H9 (cell line): Measurements from ENCODE around the gene S100A2. TPM values are rescaled to one million over a fixed set of nuclear protein-coding genes. Genes with fewer than 3 reads are reported as not detected.

Source experiments
- DNase-seq: peaks from one replicate; pipeline ENCODE4 v3.0.0-alpha.2; 2017
- H2AFZ ChIP-seq: one replicate; pipeline ENCODE4 v1.6.1; 2013; ENCODE audit warnings: mild to moderate bottlenecking, low read length, control low read depth, moderate library complexity
- H2AK5ac ChIP-seq: 2 replicates; pipeline ENCODE4 v1.6.1; 2013; ENCODE audit warnings: low read length, control low read depth, mixed read lengths; ENCODE audit not compliant: insufficient read length
- H2BK120ac ChIP-seq: one replicate; pipeline ENCODE4 v1.6.1; 2013; ENCODE audit warnings: low read depth, mild to moderate bottlenecking, low read length, control low read depth, inconsistent platforms; ENCODE audit not compliant: poor library complexity, severe bottlenecking
- H2BK12ac ChIP-seq: 2 replicates; pipeline ENCODE4 v1.6.1; 2013; ENCODE audit warnings: low read length, control low read depth, mixed read lengths, low read depth; ENCODE audit not compliant: insufficient read length
- H2BK15ac ChIP-seq: 2 replicates; pipeline ENCODE4 v1.6.1; 2013; ENCODE audit warnings: low read depth, low read length, control low read depth
- H2BK20ac ChIP-seq: one replicate; pipeline ENCODE4 v1.6.1; 2013; ENCODE audit warnings: low read depth, mild to moderate bottlenecking, low read length, control low read depth, inconsistent platforms; ENCODE audit not compliant: poor library complexity, severe bottlenecking
- H2BK5ac ChIP-seq: 2 replicates; pipeline ENCODE4 v1.6.1; 2013; ENCODE audit warnings: low read length, control low read depth, mixed read lengths; ENCODE audit not compliant: insufficient read length
- H3K14ac ChIP-seq: 2 replicates; pipeline ENCODE4 v1.6.1; 2013; ENCODE audit warnings: low read length, control low read depth; ENCODE audit not compliant: insufficient read depth
- H3K18ac ChIP-seq: 2 replicates; pipeline ENCODE4 v1.6.1; 2013; ENCODE audit warnings: low read depth, mild to moderate bottlenecking, mixed read lengths, low read length, control low read depth; ENCODE audit not compliant: insufficient read length
- H3K23ac ChIP-seq: 2 replicates; pipeline ENCODE4 v1.6.1; 2013; ENCODE audit warnings: low read length, control low read depth, mixed read lengths, low read depth; ENCODE audit not compliant: insufficient read length
- H3K23me2 ChIP-seq: 2 replicates; pipeline ENCODE4 v1.6.1; 2013; ENCODE audit warnings: low read depth, mild to moderate bottlenecking, mixed read lengths, low read length, control low read depth; ENCODE audit not compliant: insufficient read length, poor library complexity, severe bottlenecking
- H3K27ac ChIP-seq: 2 replicates; pipeline ENCODE4 v1.5.1; 2013; ENCODE audit warnings: low read length, control low read depth, mixed read lengths, low read depth; ENCODE audit not compliant: insufficient read length
- H3K27me3 ChIP-seq: 2 replicates; pipeline ENCODE4 v1.6.1; 2013; ENCODE audit warnings: low read length, control low read depth, inconsistent platforms; ENCODE audit not compliant: insufficient read depth
- H3K4ac ChIP-seq: 2 replicates; pipeline ENCODE4 v1.6.1; 2013; ENCODE audit warnings: low read depth, mild to moderate bottlenecking, control low read depth, inconsistent platforms, low read length, moderate library complexity
- H3K4me1 ChIP-seq: 2 replicates; pipeline ENCODE4 v1.6.1; 2013; ENCODE audit warnings: low read length, control low read depth, inconsistent platforms; ENCODE audit not compliant: insufficient read depth
- H3K4me2 ChIP-seq: 2 replicates; pipeline ENCODE4 v1.6.1; 2013; ENCODE audit warnings: low read length, control low read depth, mixed read lengths; ENCODE audit not compliant: insufficient read length, insufficient read depth
- H3K56ac ChIP-seq: 2 replicates; pipeline ENCODE4 v1.6.1; 2013; ENCODE audit warnings: low read depth, mild to moderate bottlenecking, mixed read lengths, low read length, control low read depth; ENCODE audit not compliant: insufficient read length
- H3K79me1 ChIP-seq: 2 replicates; pipeline ENCODE4 v1.6.1; 2013; ENCODE audit warnings: low read depth, mild to moderate bottlenecking, moderate library complexity, low read length, control low read depth, inconsistent platforms; ENCODE audit not compliant: insufficient read depth, poor library complexity, severe bottlenecking
- H3K79me2 ChIP-seq: 2 replicates; pipeline ENCODE4 v1.6.1; 2013; ENCODE audit warnings: low read length, control low read depth, inconsistent platforms; ENCODE audit not compliant: insufficient read depth
- H3K9ac ChIP-seq: 2 replicates; pipeline ENCODE4 v1.6.1; 2013; ENCODE audit warnings: low read length, control low read depth, mixed read lengths; ENCODE audit not compliant: insufficient read length; ENCODE audit errors: extremely low read depth
- H3K9me3 ChIP-seq: one replicate; pipeline ENCODE4 v1.6.1; 2013; ENCODE audit warnings: low read depth, low read length, inconsistent platforms; ENCODE audit not compliant: control insufficient read depth
- H3T11ph ChIP-seq: one replicate; pipeline ENCODE4 v1.6.1; 2013; ENCODE audit warnings: mild to moderate bottlenecking, low read length, control low read depth, inconsistent platforms
- H4K20me1 ChIP-seq: one replicate; pipeline ENCODE4 v1.6.1; 2013; ENCODE audit not compliant: control insufficient read depth, insufficient read length, insufficient read depth
- H4K5ac ChIP-seq: 2 replicates; pipeline ENCODE4 v1.6.1; 2013; ENCODE audit warnings: low read depth, mild to moderate bottlenecking, mixed read lengths, low read length, control low read depth; ENCODE audit not compliant: insufficient read length
- H4K8ac ChIP-seq: replicated peaks from 2 replicates; pipeline ENCODE4 v1.6.1; 2013; ENCODE audit warnings: low read length, control low read depth, mixed read lengths, low read depth; ENCODE audit not compliant: insufficient read length
- H4K91ac ChIP-seq: 2 replicates; pipeline ENCODE4 v1.6.1; 2013; ENCODE audit warnings: low read depth, mild to moderate bottlenecking, moderate library complexity, mixed read lengths, low read length, control low read depth; ENCODE audit not compliant: insufficient read length
- H3K27ac Mint-ChIP-seq, 3 experiments: 2 replicates in 2 of 3; 3 replicates in 1 of 3; pipeline ENCODE4 v1.8.0; 2020 to 2021; ENCODE audit warnings: mixed read lengths in 3 of 3, mild to moderate bottlenecking in 1 of 3, moderate library complexity in 1 of 3
- H3K27me3 Mint-ChIP-seq: 2 replicates; pipeline ENCODE4 v1.8.0; 2021; ENCODE audit warnings: low read depth, mild to moderate bottlenecking, moderate library complexity, mixed read lengths
- H3K36me3 Mint-ChIP-seq, 3 experiments: 2 replicates in 2 of 3; 3 replicates in 1 of 3; pipeline ENCODE4 v1.8.0; 2020 to 2021; ENCODE audit warnings: low read depth in 3 of 3, mixed read lengths in 3 of 3; ENCODE audit not compliant: insufficient read depth in 1 of 3
- H3K4me1 Mint-ChIP-seq, 2 experiments: 2 replicates each; pipeline ENCODE4 v1.8.0; 2020; ENCODE audit warnings: mixed read lengths in 2 of 2
- H3K4me3 Mint-ChIP-seq, 2 experiments: 2 replicates in 1 of 2; 3 replicates in 1 of 2; pipeline ENCODE4 v1.8.0; 2020 to 2021; ENCODE audit warnings: mild to moderate bottlenecking in 2 of 2, mixed read lengths in 2 of 2, moderate library complexity in 1 of 2
- H3K9me3 Mint-ChIP-seq, 2 experiments: 2 replicates in 1 of 2; 3 replicates in 1 of 2; pipeline ENCODE4 v1.8.0; 2020; ENCODE audit warnings: mild to moderate bottlenecking in 2 of 2, mixed read lengths in 2 of 2, moderate library complexity in 1 of 2
- CTCF ChIP-seq: fragments of 200-600 bp; sonication (generic); conservative IDR thresholded peaks from 3 replicates; pipeline ENCODE4 v1.8.0; 2021; ENCODE audit warnings: antibody characterized with exemption, mild to moderate bottlenecking
- WGBS: extraction: QIAGEN DNeasy Blood & Tissue Kit; methylation state at CpG from one replicate; pipeline ENCODE4 v1.1.7; 2013; ENCODE audit warnings: missing lambda C conversion rate, low lambda C conversion rate, mixed read lengths; ENCODE audit not compliant: insufficient read length; ENCODE audit errors: extremely low coverage; 5-methylcytosine and 5-hydroxymethylcytosine counted together
- total RNA-seq: library from RNA; stranded (reverse); gene quantifications from 2 replicates; pipeline ENCODE4 v1.2.1, GENCODE V29; 2021

Gene S100A2
- total RNA-seq, 1 experiment from 2014 or later = 0.57 TPM

GRCh38 chr1:153542956-153543711, 22.5 kb downstream of the S100A2 start:
- no peaks in the 10 kb centered on the region for H3K27me3 ChIP-seq
- H3K18ac ChIP-seq = no peak overlapping the region
- no peak overlapping the region for H3K4me2 ChIP-seq
- Mint-ChIP-seq H3K9me3 (no peaks in the 10 kb centered on the region), H3K27me3 (peaks cover 3% of the 10 kb centered on the region), H3K4me3 (no peak overlapping the region; a peak in 1 of 5 replicates), H3K36me3 (no peaks in the 10 kb centered on the region; a peak in 1 of 7 replicates), H3K27ac (no peak overlapping the region; a peak in 2 of 7 replicates), H3K4me1 (peaks cover 35 to 46% of the 10 kb centered on the region in 2 experiments)
- no peak overlapping the region for H3K23ac ChIP-seq
- no peak overlapping the region for H2AFZ ChIP-seq
- no CpG with 5 or more reads among the region's 13 CpGs for WGBS
- H2BK12ac ChIP-seq = no peak overlapping the region
- no peak overlapping the region for H3K9ac ChIP-seq
- no peak overlapping the region for H4K91ac ChIP-seq
- H2AK5ac ChIP-seq = no peak overlapping the region
- H2BK5ac ChIP-seq = no peak overlapping the region
- H3K4me1 ChIP-seq = peaks cover 6% of the 10 kb centered on the region; the same call in 1 of the 2 replicates
- DNase-seq = no peak
- H3K23me2 ChIP-seq = no peaks in the 10 kb centered on the region
- no peak overlapping the region for H3K4ac ChIP-seq
- H3K14ac ChIP-seq = no peak overlapping the region
- no peak overlapping the region for H3K56ac ChIP-seq
- H2BK20ac ChIP-seq = no peak overlapping the region
- H4K5ac ChIP-seq = no peak overlapping the region
- no peaks in the 10 kb centered on the region for H3K9me3 ChIP-seq
- H3K79me1 ChIP-seq = no peaks in the 10 kb centered on the region
- H2BK120ac ChIP-seq = no peak overlapping the region
- no peak overlapping the region for H2BK15ac ChIP-seq
- no peak for TF ChIP-seq CTCF
- H4K20me1 ChIP-seq = no peaks in the 10 kb centered on the region
- no peak overlapping the region for H3T11ph ChIP-seq
- H4K8ac ChIP-seq = no peak overlapping the region
- no peaks in the 10 kb centered on the region for H3K79me2 ChIP-seq
- no peak overlapping the region for H3K27ac ChIP-seq
